GM21390 (cell line): ENCODE measurements around the gene TERT.

Experiments used
- ATAC-seq: cut with Tn5 transposase; IDR thresholded peaks from one replicate; pipeline ENCODE4 v1.9.1; 2021; ENCODE audit not compliant: unreplicated experiment

TERT gene

DNA sequence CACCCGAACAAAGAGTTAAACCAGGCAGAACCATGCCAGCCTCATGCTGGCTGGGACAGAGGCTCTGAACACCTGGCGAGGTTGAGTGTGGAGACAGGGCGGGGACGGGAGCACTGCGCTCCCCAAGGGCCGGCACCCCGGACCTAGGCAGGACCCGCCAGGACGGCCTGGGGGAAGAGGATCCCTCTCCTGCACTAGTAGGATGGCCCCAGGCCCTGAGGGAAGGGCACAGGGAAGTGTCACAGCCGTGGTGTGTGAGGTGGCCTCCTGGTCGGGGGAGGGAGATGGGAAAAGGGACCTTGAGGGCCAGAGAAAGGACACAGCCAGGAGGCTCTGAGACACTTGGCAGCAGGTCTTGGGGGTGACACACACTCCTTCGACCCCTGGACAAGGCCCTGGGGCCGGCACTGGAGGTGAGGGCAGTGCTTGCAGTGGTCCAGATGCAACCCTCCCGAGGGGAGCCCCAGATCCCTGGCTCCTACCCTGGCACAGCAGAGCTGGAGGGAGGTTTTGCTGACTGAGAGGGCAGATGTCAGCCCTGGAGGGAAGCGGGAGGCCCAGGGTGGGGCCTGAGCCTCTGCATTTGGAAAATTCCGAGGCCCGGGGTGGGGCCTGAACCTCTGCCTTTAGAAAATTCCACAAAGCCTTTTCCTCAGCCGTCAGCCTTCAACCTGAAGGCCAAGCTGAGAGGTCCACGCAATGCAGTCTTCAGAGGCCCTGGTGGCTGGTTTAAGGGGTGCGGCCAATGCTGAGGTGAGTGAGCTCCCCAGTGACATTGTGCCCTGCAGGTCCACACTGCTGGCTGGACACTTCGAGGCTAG, 24.8 kb upstream of the TERT start:
- no peak for ATAC-seq

DNA sequence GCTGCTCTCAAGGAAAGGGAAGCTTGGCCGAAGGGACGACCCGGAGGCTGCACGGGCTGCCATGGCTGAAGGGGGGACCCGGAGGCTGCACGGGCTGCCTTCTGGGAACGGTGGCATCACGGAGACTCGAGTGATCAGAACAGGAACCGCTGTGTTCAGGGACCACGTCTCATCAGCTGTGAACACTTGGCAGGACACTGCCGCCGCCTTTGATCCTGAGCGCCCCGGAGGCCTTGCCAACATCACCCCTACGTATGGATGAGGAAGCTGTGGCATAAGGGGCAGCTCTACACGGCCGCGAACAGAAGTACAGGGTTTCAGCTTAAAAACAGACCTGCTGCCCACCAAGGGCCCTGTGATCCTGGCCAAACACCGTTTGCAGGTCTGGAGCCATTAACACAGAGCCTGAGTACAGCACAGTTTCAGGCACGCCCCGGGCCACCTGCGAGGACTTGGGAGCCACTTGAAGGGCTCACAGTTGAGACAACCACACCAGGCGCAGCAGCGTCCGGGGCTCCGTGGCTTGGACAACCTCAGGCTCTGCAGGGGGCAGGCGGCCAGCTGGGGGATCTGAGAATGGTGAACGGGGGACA, 23.9 kb upstream of the TERT start:
- no peak for ATAC-seq

DNA sequence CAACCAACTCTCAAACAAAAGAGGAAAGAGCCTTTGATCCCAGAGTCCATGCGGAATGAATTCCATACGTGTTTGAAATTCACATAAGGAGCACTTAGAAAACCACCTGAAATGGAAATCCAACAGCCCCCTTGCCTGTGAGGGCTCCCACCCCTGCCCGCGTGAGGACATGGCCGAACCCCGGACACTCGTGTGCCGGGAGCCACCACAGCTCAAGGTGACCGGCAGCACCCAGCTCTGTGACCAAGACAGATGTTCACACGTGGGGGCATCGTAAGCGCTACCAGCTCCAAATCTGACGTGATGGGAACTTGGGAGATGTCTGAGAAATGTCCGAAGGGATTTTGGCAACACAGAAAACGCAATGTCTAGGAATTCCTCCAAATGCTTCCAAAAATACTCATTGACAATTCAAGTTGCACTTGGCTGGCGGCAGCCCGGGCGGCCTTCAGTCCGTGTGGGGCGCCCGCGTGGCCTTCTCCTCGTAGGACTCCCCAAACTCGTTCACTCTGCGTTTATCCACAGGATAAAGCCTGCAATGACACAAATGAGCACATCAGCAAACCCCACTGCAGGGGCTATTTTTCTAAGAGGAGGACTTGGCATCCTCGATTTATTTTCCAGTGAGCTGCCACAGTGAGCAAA, 23.2 kb upstream of the TERT start:
- no peak for ATAC-seq

DNA sequence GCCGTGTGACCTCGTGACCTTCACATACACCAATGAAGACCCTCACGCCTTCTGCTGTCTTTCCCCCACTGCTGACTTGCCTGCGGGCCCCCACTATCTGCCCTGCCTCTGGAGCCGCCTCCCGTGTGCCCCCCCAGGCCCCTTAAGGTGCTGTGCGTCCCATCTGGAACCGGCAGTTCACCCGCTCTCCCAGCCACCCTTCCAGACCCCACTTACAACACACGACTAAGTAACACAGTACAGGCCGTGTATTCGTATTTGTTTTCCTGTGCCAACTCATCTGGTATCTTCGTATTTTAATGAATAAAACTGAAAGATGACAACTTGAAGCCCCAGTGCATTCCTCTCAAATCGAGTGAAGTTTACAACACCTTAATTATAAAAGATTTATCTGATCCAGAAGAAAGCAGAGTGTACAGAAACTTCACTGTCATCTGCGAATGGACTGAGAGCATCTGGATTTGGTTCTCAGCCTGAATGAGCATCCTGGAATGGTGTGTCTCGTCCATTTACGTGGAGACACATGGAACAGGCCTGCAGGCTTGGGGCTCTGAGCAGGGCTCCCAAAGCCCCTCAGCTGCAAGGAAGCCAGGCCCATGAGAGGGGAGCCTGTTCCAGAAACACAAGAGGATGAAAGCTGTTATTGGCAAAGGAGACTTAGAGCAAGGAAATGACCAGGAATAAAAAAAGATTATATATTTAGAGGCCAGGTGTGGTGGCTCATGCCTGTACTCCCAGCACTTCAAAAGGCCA, 21.9 kb upstream of the TERT start:
- no peak for ATAC-seq

DNA sequence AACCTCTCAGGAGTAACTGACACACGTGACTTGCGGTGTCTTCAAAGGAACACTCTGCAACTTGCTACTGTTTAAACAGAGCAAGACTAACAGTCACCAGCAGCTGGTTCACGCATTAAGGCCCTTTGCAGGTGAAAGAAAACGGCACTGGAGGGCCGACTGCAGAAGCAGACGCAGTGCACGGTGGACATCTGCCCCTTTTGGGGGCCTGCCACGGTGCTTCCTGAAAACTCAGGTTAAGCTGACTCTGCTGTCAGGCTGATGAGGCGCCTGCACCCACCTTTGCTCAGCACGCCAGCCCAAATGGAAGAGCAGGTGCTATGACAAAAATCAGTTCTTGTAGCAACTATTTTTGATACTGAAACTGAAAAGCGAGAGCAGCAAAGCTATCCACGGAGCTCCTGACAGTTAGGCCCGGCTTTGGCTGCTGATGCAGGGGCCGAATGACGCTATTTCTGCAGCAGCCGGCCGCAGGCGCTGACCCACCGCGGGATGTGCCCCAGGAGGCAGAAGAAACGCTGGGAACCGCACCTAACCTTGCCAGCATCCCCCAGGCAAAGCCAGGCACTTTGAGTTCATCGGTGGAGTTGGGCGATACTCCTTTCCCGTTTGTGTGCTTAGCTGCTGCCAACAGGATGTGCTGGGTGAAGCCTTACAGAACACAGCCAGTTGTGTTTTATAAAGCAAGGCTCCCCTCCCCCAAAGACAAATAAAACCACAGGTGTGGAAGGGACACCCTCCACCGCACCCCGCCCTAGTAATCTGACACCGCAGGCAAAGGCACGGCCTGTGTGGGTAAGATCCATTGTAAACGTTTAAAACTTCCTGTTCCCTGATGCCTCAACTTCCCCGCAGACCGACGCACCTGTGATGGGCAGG, 21.1 kb upstream of the TERT start:
- peak; percentile 55 for ATAC-seq

DNA sequence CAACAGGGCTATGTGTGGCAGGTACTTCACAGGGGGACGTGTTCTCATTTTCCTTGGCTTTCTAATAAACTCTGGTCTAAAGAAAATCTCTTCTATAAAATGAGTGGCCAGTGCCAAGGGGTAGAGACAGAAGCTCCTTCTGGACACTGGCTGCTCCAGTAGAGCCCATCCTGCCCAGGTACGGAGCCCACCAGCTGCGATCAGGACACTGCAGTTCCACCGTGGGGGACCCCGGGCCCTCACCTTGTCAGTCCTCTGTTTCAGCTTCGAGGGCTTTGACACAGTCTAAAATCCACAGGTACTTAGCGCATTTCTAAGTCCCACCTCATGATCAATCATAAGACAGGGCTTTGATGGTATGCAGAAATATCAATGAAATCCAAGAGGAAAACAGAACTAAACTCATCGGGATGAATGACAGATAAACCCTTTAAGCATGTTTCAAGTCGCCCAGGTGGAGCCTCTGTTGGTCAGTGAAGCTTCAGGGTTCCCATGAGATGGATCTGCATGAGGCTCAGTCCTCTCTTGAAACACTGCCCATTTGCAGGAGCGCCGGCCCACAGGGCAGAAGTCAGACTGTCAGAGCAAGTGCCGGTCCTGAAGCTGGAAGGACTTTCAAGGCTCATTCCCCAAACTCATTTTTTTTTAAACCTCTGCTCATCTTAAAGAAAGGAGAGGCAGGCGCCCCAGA, 20.3 kb upstream of the TERT start:
- no peak for ATAC-seq

DNA sequence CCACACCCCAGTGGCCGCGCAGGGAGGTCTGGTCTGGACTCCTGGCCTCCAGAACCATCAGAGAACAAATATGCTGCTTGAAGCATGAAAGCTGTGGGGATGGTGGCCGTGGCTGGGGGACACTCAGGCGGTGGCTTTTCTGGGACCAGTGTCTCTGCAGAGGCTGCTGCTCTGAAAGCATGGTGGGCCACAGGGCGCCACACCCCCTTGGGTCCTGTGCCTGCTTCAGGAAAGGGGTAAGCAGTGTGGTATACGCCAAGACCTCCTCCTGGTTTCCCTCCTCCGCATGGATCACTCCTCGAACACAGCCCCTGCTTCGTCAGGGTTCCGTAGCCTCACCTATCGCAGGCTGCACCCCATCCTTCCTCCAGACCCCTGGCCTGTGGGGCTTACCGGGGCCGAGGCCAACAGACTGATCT, 19.7 kb upstream of the TERT start:
- ATAC-seq: no peak

DNA sequence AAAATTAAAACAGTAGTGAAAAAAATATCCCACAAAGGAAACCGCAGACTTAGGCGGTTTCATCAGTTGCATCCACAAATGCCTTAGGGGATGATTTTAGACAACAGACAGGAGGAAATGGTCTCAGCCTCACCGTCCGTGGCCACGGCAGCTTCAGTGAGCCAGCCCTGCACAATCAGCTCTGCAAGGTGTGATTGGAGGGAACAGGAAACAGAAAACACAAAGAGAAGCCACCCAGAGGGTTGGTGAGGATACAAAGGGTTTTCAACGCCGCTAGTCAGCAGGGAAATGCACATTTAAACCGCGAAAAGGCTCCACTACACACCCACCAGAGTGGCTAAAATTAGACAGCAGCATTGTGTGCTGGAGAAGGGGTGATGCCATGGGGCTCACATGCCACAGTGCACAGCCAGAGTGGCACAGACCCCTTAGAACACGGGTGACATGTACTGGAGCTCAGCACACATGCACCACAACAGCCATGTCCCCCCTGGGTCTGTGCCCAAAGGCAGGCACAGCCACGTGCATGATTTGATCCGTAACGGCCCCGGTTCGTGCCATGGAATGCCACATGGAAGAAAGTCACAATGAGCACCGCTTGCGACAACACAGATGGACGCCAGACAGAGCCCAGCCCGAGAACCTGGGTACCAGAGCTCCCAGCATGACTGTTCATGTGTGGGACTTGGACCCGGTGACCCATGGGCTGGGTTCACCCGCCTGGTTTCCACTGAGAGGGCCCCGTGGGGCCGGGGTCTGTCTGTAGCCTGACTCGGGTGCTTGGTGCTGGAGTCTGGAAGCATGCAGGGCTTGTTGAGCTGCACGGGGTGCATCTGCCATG, 18.3 kb upstream of the TERT start:
- peak; percentile 73 for ATAC-seq

DNA sequence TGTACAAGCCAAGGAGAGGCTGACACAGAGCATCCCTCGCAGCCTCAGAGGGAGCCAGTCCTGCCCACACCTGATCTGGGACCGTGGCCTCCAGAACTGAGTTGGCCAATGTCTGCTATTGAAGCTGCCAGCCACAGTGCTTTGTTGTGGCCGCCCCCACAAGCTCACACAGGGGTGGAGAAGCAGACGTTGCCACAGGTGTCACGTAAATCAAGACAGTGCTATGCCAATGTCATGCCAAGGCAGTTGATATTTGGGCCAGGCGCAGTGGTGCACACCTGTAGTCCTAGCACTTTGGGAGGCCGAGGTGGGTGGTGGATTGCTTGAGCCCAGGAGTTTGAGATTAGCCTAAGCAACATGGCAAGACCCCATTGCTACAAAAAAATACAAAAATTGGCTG, 17.3 kb upstream of the TERT start:
- no peak for ATAC-seq

DNA sequence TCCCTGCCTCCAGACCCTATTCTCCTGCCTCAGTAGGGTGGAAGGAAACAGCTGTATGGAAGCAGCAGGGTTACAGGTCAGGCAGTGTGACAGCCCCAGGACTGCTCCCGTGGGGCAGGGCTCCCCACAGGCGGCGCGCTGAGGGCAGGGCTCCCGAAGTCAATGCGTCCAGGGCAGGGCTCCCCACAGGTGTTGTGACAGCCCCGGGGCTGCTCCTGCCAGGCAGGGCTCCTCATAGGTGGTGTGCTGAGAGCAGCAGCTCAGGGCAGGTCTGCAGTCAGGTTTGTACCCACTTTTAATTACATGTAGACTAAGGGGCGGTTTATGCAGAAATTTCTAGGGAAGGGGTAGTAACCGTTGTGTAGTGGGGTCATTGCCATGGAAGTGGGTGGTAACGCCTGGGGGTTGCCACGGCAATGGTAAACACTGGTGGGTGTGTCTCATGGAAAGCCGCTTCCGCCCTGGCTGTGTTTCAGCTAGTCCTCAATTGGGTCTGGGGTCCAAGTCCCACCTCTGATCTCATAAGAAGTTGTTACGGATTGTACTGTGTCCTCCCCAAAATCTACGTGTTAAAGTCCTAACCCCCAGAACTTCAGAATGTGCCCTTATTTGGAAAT, 16.7 kb upstream of the TERT start:
- ATAC-seq: no peak

DNA sequence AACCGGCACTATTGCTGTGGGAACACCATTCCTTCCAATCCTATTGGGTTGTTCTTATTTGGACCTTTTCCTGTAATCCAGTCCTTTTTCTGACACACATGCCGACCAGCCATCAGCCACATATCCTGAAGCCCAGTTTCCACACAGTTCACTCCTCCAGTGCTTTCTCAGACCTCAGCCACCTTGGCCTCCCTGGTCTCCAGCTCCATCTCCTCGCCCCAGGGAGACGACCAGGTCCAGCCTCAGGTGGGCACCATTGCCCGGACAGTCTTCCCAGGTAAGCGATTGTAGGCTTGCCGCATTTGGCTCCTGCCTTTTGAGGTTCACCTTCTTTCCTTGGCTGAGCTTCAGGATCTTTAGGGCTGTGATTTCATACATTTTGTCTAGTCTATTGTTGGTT, 15.2 kb upstream of the TERT start:
- ATAC-seq: no peak

DNA sequence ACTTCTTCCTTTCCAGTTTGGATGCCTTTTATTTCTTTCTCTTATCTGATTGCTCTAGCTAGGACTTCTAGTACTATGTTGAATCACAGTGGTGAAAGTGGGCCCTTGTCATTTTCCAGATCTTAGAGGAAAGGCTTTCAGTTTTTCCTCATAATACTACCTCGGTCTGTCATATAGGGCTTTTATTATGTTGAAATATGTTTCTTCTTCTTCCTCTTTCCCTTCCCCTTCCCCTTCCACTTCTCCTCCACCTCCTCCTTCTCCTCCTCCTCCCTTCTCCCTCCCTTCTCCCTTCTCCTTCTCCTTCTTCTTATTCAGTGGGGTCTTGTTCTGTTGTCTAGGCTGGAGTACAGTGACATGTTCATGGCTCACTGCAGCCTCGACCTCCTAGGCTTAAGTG, 9.2 kb upstream of the TERT start:
- ATAC-seq: no peak

DNA sequence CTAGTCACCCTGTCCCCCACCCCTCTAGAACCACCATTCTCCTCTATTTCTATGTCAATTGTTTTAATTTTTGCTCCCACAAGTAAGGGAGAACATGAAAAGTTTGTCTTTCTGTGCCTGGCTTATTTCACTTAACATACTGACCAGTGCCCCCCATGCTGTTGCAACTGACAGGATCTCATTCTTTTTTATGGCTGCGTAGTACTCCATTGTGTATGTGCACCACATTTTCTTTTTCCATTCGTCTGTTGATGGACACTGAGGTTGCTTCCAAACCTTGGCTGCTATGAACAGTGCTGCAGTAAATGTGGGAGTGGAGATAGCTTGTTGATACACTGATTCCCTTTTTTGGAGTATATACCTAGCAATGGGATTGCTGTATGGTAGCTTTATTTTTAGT, 7.4 kb upstream of the TERT start:
- no peak for ATAC-seq

DNA sequence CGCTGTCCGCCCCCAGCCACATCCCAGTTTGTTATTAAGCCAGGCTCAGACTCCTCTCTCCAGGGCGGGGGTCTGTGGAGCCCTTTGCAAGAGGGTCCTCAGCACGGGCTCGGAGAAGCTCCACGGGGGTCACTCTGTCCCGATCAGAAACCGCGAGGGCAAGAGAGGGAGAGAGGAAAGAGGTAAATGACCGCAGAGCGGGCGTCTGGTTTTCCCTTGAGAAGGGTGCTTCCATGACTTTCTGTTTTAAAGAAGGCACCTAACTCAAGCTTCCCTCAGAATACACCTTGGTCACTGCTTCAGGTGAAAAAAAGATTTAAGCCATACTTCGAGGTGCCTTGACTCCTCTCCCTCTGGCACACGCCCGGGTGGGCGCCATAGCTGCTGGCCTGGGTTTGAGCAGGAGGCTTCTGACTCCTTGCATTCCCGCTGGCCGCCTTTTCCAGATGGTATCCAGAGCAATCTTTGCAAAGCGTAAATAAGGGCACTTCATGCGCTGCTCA, 5.8 kb upstream of the TERT start:
- ATAC-seq: no peak

DNA sequence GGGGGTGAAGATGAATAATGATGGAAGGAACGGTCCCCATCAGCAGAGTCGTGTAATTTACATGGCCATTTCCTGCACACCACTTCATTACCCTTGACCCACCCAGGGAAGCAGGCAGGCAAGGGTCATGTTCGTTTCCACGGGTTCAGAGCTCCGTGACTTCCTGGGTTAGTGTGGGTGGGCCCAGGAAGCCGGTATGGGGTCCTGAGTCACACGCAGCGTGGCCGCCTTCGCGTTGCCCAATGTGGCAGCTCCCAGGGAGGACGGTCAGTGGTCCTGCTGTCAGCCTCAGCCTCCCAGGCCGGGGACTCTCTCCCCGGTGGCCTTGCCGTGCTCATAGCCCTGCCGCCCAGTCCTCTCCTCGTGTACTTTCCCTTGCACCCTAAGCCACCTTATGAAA, 5.1 kb upstream of the TERT start:
- no peak for ATAC-seq

DNA sequence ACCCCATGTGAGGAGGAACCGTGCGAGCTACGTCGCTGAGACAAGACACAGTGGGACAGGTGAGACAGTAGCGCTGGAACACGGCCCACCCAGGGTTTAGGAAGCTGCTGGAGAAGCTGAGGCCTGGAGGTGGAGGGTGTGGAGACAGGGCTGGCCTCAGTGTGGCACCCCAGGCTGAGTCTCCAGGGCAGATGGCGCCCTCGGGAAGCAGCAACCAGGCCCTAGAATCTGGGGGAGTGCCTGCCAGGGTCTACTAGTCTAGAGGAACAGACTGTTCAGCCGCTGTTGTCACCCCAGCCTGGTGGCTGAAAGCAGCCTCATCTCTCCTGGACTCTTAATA, 4.6 kb upstream of the TERT start:
- ATAC-seq: no peak

DNA sequence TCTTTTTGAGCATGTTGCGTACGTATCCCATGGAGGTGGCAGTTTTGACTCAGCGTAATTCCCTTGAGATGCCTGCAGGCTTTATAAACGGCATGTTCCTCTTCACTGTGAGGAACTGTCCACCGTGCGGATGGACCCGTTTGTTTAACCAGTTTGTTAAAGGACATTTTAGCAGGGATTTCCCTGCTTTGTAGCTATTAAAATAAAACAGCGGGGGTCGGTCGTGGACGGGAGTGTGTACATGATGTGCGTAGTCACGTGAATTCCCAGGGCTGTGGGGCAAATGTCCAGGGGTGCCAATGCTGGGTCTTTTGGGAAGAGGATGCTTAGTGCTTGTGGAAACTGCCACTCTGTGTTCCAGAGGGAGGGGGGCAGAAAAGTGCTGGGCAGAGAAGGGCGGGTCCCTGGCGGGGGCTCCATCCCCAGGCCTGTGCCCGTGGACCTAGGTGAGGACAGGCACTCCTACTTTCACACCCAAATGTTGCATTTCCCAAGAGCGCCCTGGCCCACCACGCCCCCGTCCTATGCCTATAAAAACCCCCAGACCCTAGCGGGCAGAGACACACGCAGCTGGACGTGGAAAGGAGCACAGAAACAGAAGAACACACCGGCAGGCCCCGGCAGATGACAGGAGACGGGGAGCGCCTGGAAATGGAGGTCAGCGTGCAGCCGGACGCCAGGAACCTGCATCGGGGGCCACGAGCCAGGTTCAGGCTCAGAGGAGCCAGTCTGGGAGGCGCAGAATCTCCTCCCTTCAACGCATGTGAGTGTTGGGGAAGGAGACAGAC, 4.0 kb upstream of the TERT start:
- no peak for ATAC-seq

DNA sequence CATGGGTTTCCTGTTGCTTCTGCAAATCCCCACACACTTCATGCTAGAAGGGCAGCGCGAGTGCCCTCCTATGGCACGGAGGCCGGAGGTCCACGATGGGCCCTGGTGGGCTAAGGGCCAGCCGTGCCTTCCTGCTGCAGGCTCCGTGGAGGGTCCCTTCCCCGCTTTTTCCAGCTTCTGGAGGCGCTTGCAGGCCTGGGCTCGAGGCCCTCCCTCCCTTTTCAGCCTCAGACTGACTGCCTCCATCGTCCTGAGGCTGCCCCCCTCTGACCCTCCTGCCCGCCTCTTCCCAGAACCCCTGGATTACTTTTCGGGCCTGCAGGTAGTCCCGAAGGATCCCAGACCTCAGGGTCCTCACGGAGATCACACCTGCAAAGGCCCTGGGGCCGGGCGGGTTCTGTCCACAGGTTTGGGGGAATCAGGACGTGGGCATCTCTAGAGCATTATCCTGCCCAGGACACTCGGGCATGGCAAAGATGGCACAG, 3.2 kb upstream of the TERT start:
- ATAC-seq: no peak
